GM21381 (cell line): ENCODE results near the gene RDX.
"Not testable (repeated sequence)": the region's sequence is repeated elsewhere in the genome, so short reads cannot be mapped to it uniquely, and the experiment has no call there.

Experiments
- ATAC-seq: cut with Tn5 transposase; IDR thresholded peaks from one replicate; pipeline ENCODE4 v1.9.1; 2021; ENCODE audit warnings: mild to moderate bottlenecking, moderate library complexity; ENCODE audit not compliant: unreplicated experiment

Gene RDX

DNA sequence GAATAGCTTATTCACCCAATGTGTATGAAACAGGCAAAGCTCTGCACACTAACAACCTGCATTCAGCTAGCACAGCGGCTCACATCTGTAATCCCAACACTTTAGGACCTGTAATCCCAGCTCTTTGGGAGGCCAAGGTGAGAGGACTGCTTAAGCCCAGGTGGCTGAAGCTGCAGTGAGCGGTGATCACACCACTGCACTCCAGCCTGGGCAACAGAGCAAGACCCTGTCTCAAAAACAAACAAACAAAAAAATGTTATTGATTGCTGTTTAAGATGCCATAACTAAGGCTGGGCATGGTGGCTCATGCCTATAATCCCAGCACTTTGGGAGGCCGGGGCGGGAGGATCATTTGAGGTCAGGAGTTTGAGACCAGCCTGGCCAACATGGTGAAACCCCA lies 15.8 kb downstream of the RDX start:
- ATAC-seq = not testable (repeated sequence)

DNA sequence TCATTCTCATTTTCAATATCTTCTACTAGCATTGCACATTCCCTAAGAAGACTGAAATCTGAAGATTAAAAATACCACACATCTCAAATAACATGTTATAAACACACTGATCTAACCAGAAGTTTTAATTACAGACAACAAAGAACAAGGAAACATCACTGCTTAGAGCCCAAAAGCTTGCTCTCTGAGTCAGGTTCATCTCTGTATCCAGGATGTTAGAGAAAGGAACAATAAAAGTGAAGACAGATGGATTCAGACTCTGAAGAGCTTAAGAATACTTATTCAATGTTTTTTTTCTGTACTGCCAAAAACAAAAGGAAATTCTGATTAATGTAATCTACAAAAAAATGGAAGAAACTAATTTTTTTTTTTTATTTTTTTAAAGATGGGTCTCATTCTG lies 16.5 kb downstream of the RDX start:
- ATAC-seq = no peak

DNA sequence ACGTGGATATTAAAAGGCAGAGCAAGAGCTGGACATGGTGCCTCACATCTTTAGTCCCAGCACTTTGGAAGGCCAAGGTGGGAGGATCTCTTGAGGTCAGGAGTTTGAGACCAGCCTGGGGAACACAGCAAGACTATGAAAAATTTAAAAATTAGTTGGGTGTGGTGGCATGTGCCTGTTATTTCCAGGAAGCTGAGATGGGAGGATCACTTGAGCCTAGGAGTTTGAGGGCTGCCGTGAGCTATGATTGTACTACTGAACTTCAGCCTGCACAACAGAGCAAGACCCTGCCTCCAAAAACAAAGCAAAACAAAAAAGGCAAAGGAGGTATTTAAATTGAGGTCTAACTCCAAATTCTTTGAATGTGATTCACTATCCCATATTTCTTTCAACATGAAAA lies 23.5 kb downstream of the RDX start:
- no peak for ATAC-seq

DNA sequence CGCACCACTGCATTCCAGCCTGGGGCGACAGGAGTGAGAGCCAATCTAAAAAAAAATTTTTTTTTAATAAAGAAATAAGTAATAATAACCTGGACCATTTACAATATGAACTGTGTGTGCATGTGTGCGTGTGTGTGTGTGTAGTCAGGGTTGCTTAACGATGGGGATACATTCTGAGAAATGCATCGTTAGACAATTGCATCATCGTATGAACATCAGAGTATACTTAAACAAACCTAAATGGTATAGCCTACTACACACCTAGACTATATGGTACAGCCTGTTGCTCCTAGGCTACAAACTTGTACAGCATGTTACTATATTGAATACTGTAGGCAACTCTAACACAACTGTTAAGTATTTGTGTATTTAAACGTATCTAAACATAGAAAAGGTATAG lies 26.4 kb downstream of the RDX start:
- ATAC-seq = no peak

DNA sequence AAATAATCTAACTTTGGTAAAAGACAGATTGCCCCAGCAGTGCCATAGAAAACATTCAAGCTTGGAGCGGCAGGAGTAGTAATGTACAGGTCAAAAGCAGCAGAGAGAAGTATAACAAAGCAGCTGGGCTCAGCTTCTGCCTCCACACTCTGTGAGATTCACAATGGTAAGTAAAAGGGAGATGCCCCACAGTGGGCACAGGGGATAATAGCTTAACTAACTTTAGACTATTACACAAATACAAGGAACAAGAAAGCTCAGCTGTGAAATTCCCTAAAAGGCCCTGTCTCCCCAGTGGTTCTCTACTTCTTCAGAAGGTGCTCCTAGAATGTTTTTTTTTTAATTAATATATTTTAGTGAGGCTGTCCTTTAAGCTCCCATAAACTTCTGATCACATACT lies 28.0 kb downstream of the RDX start:
- no peak for ATAC-seq

DNA sequence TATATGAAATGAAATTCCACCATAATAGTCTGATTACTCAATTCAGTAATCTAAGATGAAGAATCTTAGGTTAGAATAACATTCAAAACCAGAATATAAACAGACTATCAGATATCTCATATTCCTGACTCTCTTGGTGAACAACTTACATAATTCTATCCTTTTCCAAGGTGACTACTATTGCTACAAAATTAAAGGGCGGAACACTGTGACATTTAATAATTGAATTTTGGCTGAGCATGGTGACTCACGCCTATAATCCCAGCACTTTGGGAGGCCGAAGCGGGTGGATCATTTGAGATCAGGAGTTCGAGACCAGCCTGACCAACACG lies 34.4 kb downstream of the RDX start:
- ATAC-seq = no peak

DNA sequence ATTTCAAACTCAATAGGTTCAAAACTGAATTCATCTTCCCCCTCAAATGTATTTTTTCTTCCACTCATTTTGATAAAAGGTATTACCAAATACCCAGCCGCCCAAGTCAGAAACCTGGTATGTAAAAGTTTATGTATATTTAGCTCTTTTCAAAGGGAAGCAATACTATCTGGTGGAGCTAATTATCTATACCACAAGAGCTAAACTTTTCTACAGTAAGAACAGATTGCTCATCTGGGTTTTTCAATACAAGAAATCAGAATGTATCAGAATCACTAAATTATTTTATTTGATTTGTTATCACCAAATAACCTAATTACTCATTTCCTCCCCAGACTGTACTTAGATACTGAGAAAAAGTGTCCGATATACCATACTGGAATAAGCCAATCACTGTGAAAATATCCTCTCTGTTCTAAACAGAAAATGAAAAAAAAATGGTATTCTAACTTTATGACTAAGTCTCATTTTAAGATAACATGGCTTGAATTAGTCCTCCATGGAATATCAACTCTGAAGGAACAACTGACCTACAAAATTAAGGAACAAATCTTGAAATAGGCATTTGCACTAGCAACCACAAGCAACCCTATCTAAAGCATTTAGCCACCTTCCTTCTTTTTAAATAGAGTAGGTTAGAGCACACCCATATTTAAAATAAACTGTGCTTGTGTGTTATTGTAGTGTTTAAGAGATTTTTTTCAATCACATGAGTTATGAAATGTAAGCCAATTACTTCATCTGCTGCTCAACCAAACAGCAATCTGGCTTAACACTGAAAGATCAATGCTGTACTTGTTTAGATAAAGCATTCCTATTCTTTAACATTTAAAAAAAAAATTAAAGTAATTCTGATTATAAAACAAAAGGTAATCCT lies 35.0 kb downstream of the RDX start:
- no peak for ATAC-seq

DNA sequence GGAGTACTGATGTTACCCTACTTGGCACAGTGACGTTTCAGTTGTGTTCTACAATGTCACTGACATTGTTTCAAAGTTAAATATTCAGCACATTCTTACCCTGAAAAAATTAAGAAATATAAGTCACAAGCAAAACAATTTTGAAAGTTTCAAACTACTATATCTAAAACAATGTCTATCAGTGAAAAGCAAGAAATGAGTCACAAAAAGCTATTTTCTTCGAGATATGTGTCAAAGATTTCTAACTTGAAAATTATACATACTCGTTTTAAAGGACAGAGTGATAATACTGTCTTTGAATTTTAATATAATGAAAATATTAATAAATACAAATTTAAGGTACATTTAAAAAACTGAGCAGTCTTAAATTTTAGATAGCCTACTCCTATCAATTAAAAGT lies 42.9 kb downstream of the RDX start:
- no peak for ATAC-seq

DNA sequence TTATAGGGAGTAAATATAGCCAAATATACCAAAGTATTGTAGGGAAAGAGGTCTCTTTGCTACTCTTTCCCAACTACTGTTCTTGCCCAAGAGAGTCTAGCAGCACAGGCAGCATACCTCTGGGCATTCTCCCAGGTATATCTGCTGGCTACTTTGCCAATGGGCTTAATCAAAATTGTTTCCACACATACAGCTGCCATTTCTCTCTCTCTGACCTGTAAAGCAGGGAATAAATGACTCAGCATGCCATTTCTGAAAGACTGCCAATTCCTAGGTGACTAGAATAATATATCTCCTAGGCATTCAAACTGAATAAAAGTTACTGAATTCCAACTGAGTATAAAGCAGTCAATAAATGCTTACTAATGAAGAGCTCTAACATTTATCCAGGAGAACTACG lies 44.6 kb downstream of the RDX start:
- ATAC-seq = no peak

DNA sequence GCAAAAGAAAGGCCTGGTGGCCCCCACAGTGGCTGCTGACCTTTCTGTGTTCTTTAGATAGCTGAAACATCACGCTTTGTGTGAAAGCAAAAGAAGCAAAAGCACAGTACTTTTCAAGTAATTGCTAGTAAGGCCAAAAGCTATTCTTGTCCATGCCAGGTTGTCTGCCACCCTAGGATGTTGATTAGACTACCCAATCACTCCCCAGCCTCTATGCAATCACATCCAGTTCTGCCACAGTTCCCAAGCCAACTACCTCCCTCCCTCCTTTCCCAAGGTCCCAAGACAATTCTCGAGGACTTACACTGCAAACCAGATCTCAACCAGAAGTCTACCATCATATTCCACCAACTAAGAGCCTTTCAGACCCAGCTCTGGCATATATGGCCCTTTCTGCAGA lies 46.2 kb downstream of the RDX start:
- no peak for ATAC-seq

DNA sequence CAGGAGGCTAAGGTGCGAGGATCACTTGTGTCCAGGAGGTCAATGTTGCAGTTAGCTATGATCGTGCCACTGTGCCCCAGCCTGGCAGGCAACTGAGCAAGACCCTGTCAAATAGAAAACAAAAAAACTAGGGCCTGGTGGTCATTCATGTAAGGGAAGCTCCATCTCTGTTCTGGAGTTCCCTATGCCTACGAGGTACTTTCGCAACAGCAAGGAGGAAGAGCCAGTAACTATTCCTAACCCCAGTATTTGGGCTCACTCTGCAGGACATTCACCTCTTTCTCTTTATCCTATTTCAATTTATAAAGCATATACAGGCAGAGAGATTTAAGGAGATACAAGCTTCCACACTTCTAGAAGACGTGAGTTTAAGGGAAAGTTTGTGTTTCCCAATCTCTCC lies 46.6 kb downstream of the RDX start:
- ATAC-seq = no peak

DNA sequence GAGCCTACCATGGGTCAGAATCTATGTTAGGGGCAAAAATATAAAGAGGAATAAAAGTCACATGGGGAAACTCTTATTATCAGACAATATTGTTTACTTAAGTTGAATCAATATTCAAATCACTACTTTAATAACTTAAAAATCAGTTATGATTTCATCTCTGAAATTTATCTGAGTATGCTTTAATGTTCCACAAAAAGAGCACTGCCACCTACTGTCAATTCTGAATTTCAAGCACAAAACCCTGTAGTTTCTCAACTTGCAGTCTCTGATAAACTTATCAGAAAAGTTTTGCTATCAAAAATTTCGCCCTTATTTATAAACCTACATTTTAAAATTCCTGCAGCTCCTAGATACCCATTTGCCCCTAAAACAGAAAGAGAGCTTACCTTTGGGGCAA lies 47.3 kb downstream of the RDX start:
- ATAC-seq = no peak

DNA sequence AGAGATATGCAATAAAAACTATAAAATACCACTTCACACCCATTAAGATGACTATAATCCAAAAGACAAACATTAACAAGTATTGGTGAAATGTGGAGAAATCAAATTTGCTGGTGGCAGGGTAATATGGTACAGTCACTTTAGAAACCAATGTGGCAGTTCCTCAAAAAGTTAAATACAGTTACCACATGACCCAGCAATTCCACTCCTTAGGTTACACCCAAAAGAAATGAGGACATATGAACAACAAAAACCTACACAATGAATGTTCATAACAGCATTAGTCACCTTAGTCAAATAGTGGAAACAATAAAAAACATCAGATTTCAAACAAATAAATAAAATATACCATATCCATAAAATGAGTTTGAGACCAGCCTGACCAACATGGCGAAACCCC lies 52.6 kb downstream of the RDX start:
- no peak for ATAC-seq

DNA sequence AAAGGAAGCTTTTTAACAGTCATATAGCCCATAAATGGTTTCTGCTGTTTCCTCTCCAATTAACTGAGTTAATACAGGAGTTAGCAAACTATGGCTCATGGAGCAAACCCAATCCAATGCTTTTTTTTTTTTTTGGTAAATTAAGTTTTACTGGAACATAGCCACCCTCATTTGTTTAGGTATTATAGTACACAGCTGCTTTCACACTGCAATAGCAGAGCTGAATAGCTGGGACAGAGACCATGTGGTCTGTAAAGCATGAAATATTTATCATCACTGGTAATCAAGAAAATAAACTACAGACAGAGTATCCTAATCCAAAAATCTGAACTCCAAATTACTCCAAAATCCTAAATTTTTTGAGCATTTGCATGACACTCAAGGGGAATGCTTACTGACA lies 53.7 kb downstream of the RDX start:
- ATAC-seq = no peak

DNA sequence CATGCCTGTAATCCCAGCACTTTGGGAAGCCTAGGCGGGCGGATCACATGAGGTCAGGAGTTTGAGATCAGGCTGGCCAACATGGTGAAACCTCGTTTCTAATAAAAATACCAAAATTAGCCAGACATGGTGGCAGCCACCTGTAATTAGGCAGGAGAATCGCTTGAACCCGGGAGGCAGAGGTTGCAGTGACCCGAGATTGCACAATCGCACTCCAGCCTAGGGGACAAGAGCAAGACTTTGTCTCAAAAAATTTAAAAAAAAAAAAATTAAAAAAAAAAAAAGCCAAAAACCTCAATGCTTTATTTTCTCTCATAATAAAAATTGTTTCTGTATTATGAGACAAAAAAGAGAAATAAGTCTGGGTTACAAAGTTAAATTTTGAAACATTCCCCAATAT lies 54.2 kb downstream of the RDX start:
- ATAC-seq = no peak

DNA sequence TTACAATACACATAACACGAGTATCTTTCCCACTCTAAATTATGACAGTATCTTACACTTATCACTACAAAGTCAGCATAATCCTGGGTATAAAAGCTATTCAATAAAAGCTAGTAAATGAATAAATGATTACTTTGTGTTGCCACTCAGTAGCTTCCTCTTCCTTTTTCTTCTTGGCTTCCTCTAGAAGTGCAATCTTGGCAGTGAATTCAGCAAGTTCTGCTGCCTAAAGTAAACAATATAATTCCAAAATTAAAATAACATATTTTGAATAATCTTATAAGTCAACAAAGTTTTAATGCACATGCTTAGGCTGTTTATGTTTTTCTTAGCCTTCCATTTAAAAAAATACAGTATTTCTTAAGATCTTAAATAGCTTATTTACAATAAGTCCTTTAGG lies 60.4 kb downstream of the RDX start:
- ATAC-seq = no peak

DNA sequence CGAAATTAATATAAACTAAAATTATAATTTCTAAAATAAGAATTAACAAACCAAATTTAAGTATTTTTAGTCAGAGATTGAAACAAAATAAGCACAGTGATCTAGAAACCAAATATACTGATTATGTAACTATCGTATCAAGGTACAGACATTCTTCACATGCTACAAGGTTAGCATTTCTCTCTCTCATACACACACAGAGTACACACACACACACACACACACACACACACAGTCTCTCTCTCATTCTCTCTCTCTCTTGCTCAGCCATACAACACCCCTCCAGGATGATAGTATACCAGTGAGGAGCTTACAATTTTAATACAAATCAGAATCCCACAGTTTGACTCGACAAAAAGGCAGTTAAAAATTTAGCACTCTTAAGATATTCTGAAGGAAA lies 66.0 kb downstream of the RDX start:
- no peak for ATAC-seq

DNA sequence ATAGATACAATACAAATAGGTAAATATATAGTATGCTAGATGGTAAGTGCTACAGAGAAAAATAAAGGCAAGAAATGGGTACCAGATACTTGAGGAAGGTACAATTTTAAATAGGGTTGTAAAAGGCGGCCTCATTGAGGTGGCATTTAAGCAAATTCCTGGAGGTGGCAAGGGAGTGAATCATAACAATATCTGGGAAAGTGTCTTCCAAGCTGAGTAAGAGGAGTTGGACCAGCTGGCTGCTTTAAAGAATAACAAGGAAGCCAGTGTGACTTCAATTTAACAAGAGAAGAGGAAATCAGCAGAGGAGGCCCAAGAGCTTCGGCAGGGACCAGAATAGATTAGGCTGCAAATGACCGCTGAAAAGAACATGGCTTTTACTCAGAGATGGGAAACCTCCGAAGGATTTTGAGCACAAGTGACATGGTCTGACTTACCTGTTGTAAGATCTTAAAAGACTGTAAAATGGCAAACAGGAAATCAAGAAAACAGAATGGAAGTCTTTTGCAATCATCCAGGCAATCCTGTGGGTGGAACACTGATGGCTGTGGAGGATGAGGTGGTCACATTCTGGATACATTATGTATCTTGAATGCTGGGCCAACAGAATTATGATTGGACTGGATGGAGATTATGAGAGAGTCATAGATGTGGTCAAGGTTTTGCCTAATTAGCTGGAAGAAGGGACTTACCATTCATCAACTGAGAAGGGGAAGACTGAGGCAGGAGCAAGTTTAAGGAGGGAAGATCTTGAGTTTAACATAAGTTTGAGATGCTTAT lies 77.2 kb downstream of the RDX start:
- ATAC-seq = no peak

DNA sequence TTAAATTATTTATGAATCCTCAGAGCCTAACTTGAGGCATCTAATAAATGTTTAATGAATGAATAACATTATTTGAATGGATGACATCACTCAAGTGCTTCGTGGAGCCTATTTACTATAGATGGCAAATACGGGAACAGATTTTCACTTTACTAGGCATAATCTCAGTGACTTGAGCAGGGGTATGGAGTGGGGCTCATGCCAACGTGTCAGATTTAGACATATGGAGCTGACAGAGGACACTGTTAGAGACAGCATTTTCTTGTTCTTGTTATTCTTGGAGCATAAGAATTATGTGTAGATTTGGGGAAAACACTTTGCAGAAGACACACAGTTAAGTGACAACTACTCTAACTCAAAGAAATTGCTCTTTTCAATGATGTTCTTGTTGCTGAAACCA lies 78.5 kb downstream of the RDX start:
- no peak for ATAC-seq

DNA sequence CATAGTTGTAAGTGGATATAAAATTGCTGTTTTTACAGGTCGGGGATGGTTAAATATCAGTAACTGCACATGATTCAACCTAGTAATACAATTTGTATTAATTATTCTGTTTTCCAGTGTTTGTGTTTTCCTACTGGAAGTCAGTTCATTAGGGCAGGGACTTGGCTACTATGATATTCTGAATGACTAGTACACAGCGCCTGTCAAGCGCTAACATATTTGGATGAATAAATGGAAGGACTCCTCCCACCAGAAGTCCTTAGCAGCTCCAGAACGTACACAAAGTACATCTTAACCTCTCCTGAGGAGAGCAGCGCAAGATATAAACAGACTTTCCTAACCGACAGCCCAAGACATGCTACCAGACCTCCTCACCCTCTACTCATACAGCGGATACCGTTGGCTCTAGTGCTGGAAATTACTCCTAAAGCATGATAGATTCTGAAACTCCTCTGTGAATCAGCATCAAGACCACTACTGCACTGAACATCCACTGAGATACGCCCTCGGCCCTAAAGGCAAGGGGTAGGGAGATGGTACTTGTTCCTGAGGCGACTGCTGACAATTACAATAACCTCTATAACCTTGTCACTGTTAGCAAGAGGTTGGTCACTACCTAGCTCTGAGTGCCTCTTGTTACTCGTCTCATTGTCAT lies 79.1 kb downstream of the RDX start:
- no peak for ATAC-seq

DNA sequence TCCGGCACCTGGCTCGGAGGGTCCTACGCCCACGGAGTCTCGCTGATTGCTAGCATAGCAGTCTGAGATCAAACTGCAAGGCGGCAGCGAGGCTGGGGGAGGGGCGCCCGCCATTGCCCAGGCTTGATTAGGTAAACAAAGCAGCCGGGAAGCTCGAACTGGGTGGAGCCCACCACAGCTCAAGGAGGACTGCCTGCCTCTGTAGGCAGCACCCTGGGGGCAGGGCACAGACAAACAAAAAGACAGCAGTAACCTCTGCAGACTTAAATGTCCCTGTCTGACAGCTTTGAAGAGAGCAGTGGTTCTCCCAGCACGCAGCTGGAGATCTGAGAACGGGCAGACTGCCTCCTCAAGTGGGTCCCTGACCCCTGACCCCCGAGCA lies 87.1 kb downstream of the RDX start:
- ATAC-seq = not testable (repeated sequence)

DNA sequence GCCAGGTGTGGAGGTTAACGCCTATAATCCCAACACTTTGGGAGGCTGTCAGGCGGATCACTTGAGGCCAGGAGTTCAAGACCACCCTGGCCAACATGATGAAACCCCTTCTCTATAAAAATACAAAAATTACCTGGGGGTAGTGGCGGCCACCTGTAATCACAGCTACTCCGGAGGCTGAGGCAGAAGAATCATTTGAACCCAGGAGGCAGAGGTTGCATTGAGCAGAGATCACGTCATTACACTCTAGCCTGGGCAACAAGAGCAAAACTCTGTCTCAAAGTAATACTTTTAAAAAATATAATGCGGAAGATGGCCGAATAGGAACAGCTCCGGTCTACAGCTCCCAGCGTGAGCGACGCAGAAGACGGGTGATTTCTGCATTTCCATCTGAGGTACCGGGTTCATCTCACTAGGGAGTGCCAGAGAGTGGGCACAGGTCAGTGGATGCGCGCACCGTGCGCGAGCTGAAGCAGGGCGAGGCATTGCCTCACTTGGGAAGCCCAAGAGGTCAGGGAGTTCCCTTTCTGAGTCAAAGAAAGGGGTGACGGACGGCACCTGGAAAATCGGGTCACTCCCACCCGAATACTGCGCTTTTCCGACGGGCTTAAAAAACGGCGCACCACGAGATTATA lies 87.6 kb downstream of the RDX start:
- not testable (repeated sequence) for ATAC-seq
